ENCODE results near the gene GAS2L1. TPM values are rescaled to one million over a fixed set of nuclear protein-coding genes. Genes with fewer than 3 reads are reported as not detected.

The GAS2L1 gene
- total and polyA plus RNA-seq, 5 experiments from 2014 or later: 0.54 TPM; not detected in 4

- POLR2A ChIA-PET: no interaction called here
- ATAC-seq: no peak
- H3K4me3 Mint-ChIP-seq: no peak overlapping the region
- H3K4me1 Mint-ChIP-seq: peaks cover 0 to 2% (median 0%) of the 10 kb centered on the region in 4 donors
- H3K27ac Mint-ChIP-seq: peak overlapping the region in 1 of 10 donors; percentile 20
- H3K36me3 Mint-ChIP-seq: peaks cover 0 to 13% (median 0%) of the 10 kb centered on the region in 3 donors
- no peaks in the 10 kb centered on the region for H3K27me3 Mint-ChIP-seq
- H3K9me3 Mint-ChIP-seq: no peaks in the 10 kb centered on the region
- no peak for DNase-seq
These were observed 18.9 kb downstream of the GAS2L1 start for GRCh38 chr22:29325356-29325755.

- POLR2A ChIA-PET: no interaction called here
- Mint-ChIP-seq H3K27ac (no peak overlapping the region), H3K36me3 (peaks cover 0 to 15% (median 0%) of the 10 kb centered on the region in 3 donors), H3K4me3 (no peak overlapping the region), H3K9me3 (no peaks in the 10 kb centered on the region), H3K4me1 (peaks cover 0 to 2% (median 0%) of the 10 kb centered on the region in 4 donors), H3K27me3 (no peaks in the 10 kb centered on the region)
- ATAC-seq (no peak), DNase-seq (no peak)
These were observed 19.4 kb downstream of the GAS2L1 start for GRCh38 chr22:29325785-29326315.

- POLR2A ChIA-PET: no interaction called here
- Mint-ChIP-seq H3K27me3 (no peaks in the 10 kb centered on the region), H3K9me3 (no peaks in the 10 kb centered on the region), H3K4me3 (no peak overlapping the region), H3K36me3 (peaks cover 0 to 16% (median 0%) of the 10 kb centered on the region in 3 donors), H3K27ac (peak overlapping the region in 1 of 10 donors; percentile 49), H3K4me1 (peaks cover 0 to 2% (median 0%) of the 10 kb centered on the region in 4 donors)
- no peak for ATAC-seq
- no peak for DNase-seq
These were observed 20.0 kb downstream of the GAS2L1 start for GRCh38 chr22:29326481-29326880.

GRCh38 chr22:29327089-29327764 is 20.8 kb downstream of the GAS2L1 start:
- Mint-ChIP-seq H3K27me3 (no peaks in the 10 kb centered on the region), H3K27ac (no peak overlapping the region), H3K9me3 (no peaks in the 10 kb centered on the region), H3K4me3 (no peak overlapping the region), H3K4me1 (peaks cover 0 to 2% (median 0%) of the 10 kb centered on the region in 4 donors), H3K36me3 (peaks cover 0 to 19% (median 0%) of the 10 kb centered on the region in 3 donors)
- no peak for DNase-seq
- no peak for ATAC-seq
- POLR2A ChIA-PET: no interaction called here

- peaks cover 0 to 2% (median 0%) of the 10 kb centered on the region in 4 donors for H3K4me1 Mint-ChIP-seq
- peak overlapping the region in 1 of 10 donors; percentile 41 for H3K27ac Mint-ChIP-seq
- POLR2A ChIA-PET: no interaction called here
- H3K27me3 Mint-ChIP-seq: no peaks in the 10 kb centered on the region
- DNase-seq: no peak
- no peak for ATAC-seq
- H3K9me3 Mint-ChIP-seq: no peaks in the 10 kb centered on the region
- H3K36me3 Mint-ChIP-seq: peaks cover 0 to 22% (median 0%) of the 10 kb centered on the region in 3 donors
- no peak overlapping the region for H3K4me3 Mint-ChIP-seq
These were observed 21.6 kb downstream of the GAS2L1 start for GRCh38 chr22:29328055-29328454.

GRCh38 chr22:29328566-29329500 is 22.4 kb downstream of the GAS2L1 start:
- Mint-ChIP-seq H3K36me3 (peaks cover 0 to 29% (median 3%) of the 10 kb centered on the region in 3 donors), H3K4me1 (peaks cover 0 to 2% (median 0%) of the 10 kb centered on the region in 4 donors), H3K27ac (peak overlapping the region in 1 of 10 donors; percentile 13), H3K27me3 (no peaks in the 10 kb centered on the region), H3K4me3 (no peak overlapping the region), H3K9me3 (no peaks in the 10 kb centered on the region)
- ATAC-seq: no peak
- DNase-seq: no peak
- POLR2A ChIA-PET: no interaction called here

GRCh38 chr22:29329581-29329980 is 23.1 kb downstream of the GAS2L1 start:
- H3K36me3 Mint-ChIP-seq: peaks cover 0 to 30% (median 3%) of the 10 kb centered on the region in 3 donors
- no peaks in the 10 kb centered on the region for H3K27me3 Mint-ChIP-seq
- H3K4me1 Mint-ChIP-seq: peaks cover 0 to 2% (median 0%) of the 10 kb centered on the region in 4 donors
- no peak overlapping the region for H3K4me3 Mint-ChIP-seq
- peak overlapping the region in 3 of 10 donors; percentile 29 to 53 (median 50) for H3K27ac Mint-ChIP-seq
- POLR2A ChIA-PET: no interaction called here
- no peak for ATAC-seq
- no peak for DNase-seq
- no peaks in the 10 kb centered on the region for H3K9me3 Mint-ChIP-seq

GRCh38 chr22:29330291-29330690 is 23.8 kb downstream of the GAS2L1 start:
- Mint-ChIP-seq H3K4me1 (peaks cover 0 to 2% (median 0%) of the 10 kb centered on the region in 4 donors), H3K27me3 (no peaks in the 10 kb centered on the region), H3K27ac (no peak overlapping the region), H3K36me3 (peaks cover 0 to 37% (median 3%) of the 10 kb centered on the region in 3 donors), H3K4me3 (no peak overlapping the region), H3K9me3 (no peaks in the 10 kb centered on the region)
- DNase-seq (no peak), ATAC-seq (no peak)
- POLR2A ChIA-PET: no interaction called here

- Mint-ChIP-seq H3K36me3 (peaks cover 0 to 41% (median 7%) of the 10 kb centered on the region in 3 donors), H3K9me3 (no peaks in the 10 kb centered on the region), H3K27me3 (no peaks in the 10 kb centered on the region), H3K4me1 (peaks cover 0 to 2% (median 1%) of the 10 kb centered on the region in 4 donors), H3K27ac (no peak overlapping the region), H3K4me3 (no peak overlapping the region)
- POLR2A ChIA-PET: no interaction called here
- no peak for DNase-seq
- no peak for ATAC-seq
These were observed 24.3 kb downstream of the GAS2L1 start for GRCh38 chr22:29330753-29331152.

GRCh38 chr22:29331213-29331612 is 24.8 kb downstream of the GAS2L1 start:
- Mint-ChIP-seq H3K27ac (no peak overlapping the region), H3K36me3 (peaks cover 0 to 44% (median 8%) of the 10 kb centered on the region in 3 donors), H3K4me1 (peaks cover 0 to 5% (median 1%) of the 10 kb centered on the region in 4 donors), H3K4me3 (no peak overlapping the region), H3K27me3 (no peaks in the 10 kb centered on the region), H3K9me3 (no peaks in the 10 kb centered on the region)
- ATAC-seq: no peak
- POLR2A ChIA-PET: no interaction called here
- no peak for DNase-seq

- H3K4me3 Mint-ChIP-seq: no peak overlapping the region
- H3K36me3 Mint-ChIP-seq: peaks cover 0 to 46% (median 9%) of the 10 kb centered on the region in 3 donors
- POLR2A ChIA-PET: no interaction called here
- H3K27ac Mint-ChIP-seq: no peak overlapping the region
- no peaks in the 10 kb centered on the region for H3K27me3 Mint-ChIP-seq
- DNase-seq: no peak
- ATAC-seq: no peak
- no peaks in the 10 kb centered on the region for H3K9me3 Mint-ChIP-seq
- H3K4me1 Mint-ChIP-seq: peaks cover 0 to 5% (median 1%) of the 10 kb centered on the region in 4 donors
These were observed 25.3 kb downstream of the GAS2L1 start for GRCh38 chr22:29331658-29332300.

- H3K9me3 Mint-ChIP-seq: no peaks in the 10 kb centered on the region
- no peak overlapping the region for H3K4me3 Mint-ChIP-seq
- H3K4me1 Mint-ChIP-seq: peaks cover 0 to 5% (median 1%) of the 10 kb centered on the region in 4 donors
- H3K27me3 Mint-ChIP-seq: no peaks in the 10 kb centered on the region
- DNase-seq: no peak
- no peak for ATAC-seq
- POLR2A ChIA-PET: no interaction called here
- H3K36me3 Mint-ChIP-seq: peaks cover 0 to 52% (median 9%) of the 10 kb centered on the region in 3 donors
- peak overlapping the region in 4 of 10 donors; percentile 22 to 64 (median 57) for H3K27ac Mint-ChIP-seq
These were observed 26.5 kb downstream of the GAS2L1 start for GRCh38 chr22:29332886-29333496.

Data from naive thymus-derived CD8-positive, alpha-beta T cell (primary cell).